IMR-90 (cell line): Measurements from ENCODE around the gene PCAT6. TPM values are rescaled to one million over a fixed set of nuclear protein-coding genes. Genes with fewer than 3 reads are reported as not detected.

Source experiments
- ATAC-seq: fragments of 200-7000 bp; cut with Tn5 transposase; 2 replicates; pipeline ENCODE4 v1.9.1; 2020; ENCODE audit warnings: low read depth, mild to moderate bottlenecking, moderate library complexity
- BruUV-seq: library from RNA; stranded (reverse); fragments of 400-500 nt; replicated peaks from 2 replicates; lab custom pipeline; 2021; lab: Mats Ljungman, UMichigan
- CTCF ChIA-PET: fragments of 300-600 bp; formaldehyde crosslinking; extraction: SDS; loops from one replicate; lab custom pipeline; 2021; ENCODE audit warnings: antibody characterized with exemption; lab: Yijun Ruan, JAX
- POLR2A ChIA-PET: fragments of 300-600 bp; sonication (Branson Sonifier 250); formaldehyde crosslinking; loops from one replicate; lab custom pipeline; 2022; ENCODE audit warnings: antibody characterized with exemption; ENCODE audit not compliant: unreplicated experiment; lab: Charles Lee
- DNase-seq: peaks from one replicate; pipeline ENCODE4 v3.0.0; 2013
- H2AFZ ChIP-seq: replicated peaks from 2 replicates; pipeline ENCODE3; 2013; ENCODE audit warnings: low read length, mild to moderate bottlenecking; ENCODE audit not compliant: poor library complexity
- H2AK5ac ChIP-seq: 2 replicates; pipeline ENCODE4 v1.6.1; 2013; ENCODE audit warnings: low read depth, low read length, inconsistent platforms
- H2AK9ac ChIP-seq: replicated peaks from 2 replicates; pipeline ENCODE3; 2013; ENCODE audit warnings: mild to moderate bottlenecking, low read depth, low read length, moderate library complexity; ENCODE audit not compliant: poor library complexity
- H2BK120ac ChIP-seq: 2 replicates; pipeline ENCODE4 v1.6.1; 2013; ENCODE audit warnings: low read depth, low read length, inconsistent platforms
- H2BK15ac ChIP-seq: 3 replicates; pipeline ENCODE4 v1.6.1; 2013; ENCODE audit warnings: low read depth, low read length, inconsistent platforms
- H2BK20ac ChIP-seq: 2 replicates; pipeline ENCODE4 v1.6.1; 2013; ENCODE audit warnings: low read depth, mild to moderate bottlenecking, inconsistent platforms, low read length, moderate library complexity
- H2BK5ac ChIP-seq: 2 replicates; pipeline ENCODE4 v1.6.1; 2013; ENCODE audit warnings: mild to moderate bottlenecking, low read depth, low read length, inconsistent platforms; ENCODE audit not compliant: poor library complexity, severe bottlenecking
- H3K14ac ChIP-seq: replicated peaks from 2 replicates; pipeline ENCODE4 v1.6.1; 2013; ENCODE audit warnings: low read depth, low read length, inconsistent platforms
- H3K18ac ChIP-seq: 2 replicates; pipeline ENCODE4 v1.6.1; 2013; ENCODE audit warnings: low read depth, low read length, control low read depth
- H3K23ac ChIP-seq: 2 replicates; pipeline ENCODE4 v1.6.1; 2013; ENCODE audit warnings: low read depth, low read length, inconsistent platforms
- H3K27ac ChIP-seq: 2 replicates; pipeline ENCODE4 v1.5.1; 2013; ENCODE audit warnings: mild to moderate bottlenecking, control low read depth, low read length; ENCODE audit not compliant: insufficient read depth
- H3K27me3 ChIP-seq: 2 replicates; pipeline ENCODE4 v1.6.1; 2013; ENCODE audit warnings: low read length; ENCODE audit not compliant: control insufficient read depth, insufficient read depth
- H3K36me3 ChIP-seq: 2 replicates; pipeline ENCODE4 v1.6.1; 2013; ENCODE audit warnings: low read length, mixed read lengths; ENCODE audit not compliant: control insufficient read depth, insufficient read depth
- H3K4ac ChIP-seq: 2 replicates; pipeline ENCODE4 v1.6.1; 2013; ENCODE audit warnings: low read depth, low read length, inconsistent platforms
- H3K4me1 ChIP-seq: 2 replicates; pipeline ENCODE4 v1.6.1; 2013; ENCODE audit warnings: low read length, mixed read lengths; ENCODE audit not compliant: control insufficient read depth, insufficient read depth
- H3K4me2 ChIP-seq: 2 replicates; pipeline ENCODE4 v1.6.1; 2013; ENCODE audit warnings: low read depth, mild to moderate bottlenecking, control low read depth, low read length, moderate library complexity
- H3K4me3 ChIP-seq: 2 replicates; pipeline ENCODE4 v1.5.1; 2013; ENCODE audit warnings: low read depth, mild to moderate bottlenecking, control low read depth, low read length, moderate library complexity; ENCODE audit not compliant: insufficient read depth
- H3K56ac ChIP-seq: 2 replicates; pipeline ENCODE4 v1.6.1; 2013; ENCODE audit warnings: low read length, inconsistent platforms; ENCODE audit not compliant: insufficient read depth; ENCODE audit errors: extremely low read depth
- H3K79me1 ChIP-seq, 2 experiments: 2 replicates each; pipeline ENCODE4 v1.6.1; 2013; ENCODE audit warnings: low read length in 2 of 2, inconsistent platforms in 1 of 2, low read depth in 1 of 2
- H3K9ac ChIP-seq: 2 replicates; pipeline ENCODE4 v1.6.1; 2013; ENCODE audit warnings: low read depth, low read length, control low read depth
- H3K9me1 ChIP-seq: 2 replicates; pipeline ENCODE4 v1.6.1; 2013; ENCODE audit warnings: low read length, inconsistent platforms; ENCODE audit not compliant: insufficient read depth
- H3K9me3 ChIP-seq: 2 replicates; pipeline ENCODE4 v1.6.1; 2013; ENCODE audit warnings: low read length; ENCODE audit not compliant: control insufficient read depth, insufficient read depth
- H4K20me1 ChIP-seq: 2 replicates; pipeline ENCODE4 v1.6.1; 2013; ENCODE audit warnings: low read length, inconsistent platforms; ENCODE audit not compliant: insufficient read depth
- H4K5ac ChIP-seq: 2 replicates; pipeline ENCODE4 v1.6.1; 2013; ENCODE audit warnings: mild to moderate bottlenecking, low read depth, low read length, control low read depth
- H4K8ac ChIP-seq, 2 experiments: 2 replicates each; pipeline ENCODE4 v1.6.1; 2013; ENCODE audit warnings: low read depth in 2 of 2, low read length in 2 of 2, control low read depth in 1 of 2, inconsistent platforms in 1 of 2
- H4K91ac ChIP-seq: 2 replicates; pipeline ENCODE4 v1.6.1; 2013; ENCODE audit warnings: low read depth, low read length, inconsistent platforms; ENCODE audit not compliant: insufficient read depth
- BHLHE40 ChIP-seq: fragments of 150-350 bp; IDR thresholded peaks from 2 replicates; pipeline ENCODE4 v1.6.1; 2016; ENCODE audit warnings: mild to moderate bottlenecking, low read depth, low read length
- CEBPB ChIP-seq: IDR thresholded peaks from 2 replicates; pipeline ENCODE4 v1.6.1; 2012; ENCODE audit warnings: low read depth, low read length, improper control_type of control experiment
- CHD1 ChIP-seq: IDR thresholded peaks from 2 replicates; pipeline ENCODE4 v1.6.1; 2012; ENCODE audit warnings: low read depth, low read length, improper control_type of control experiment
- FOS ChIP-seq: fragments of 150-350 bp; IDR thresholded peaks from 2 replicates; pipeline ENCODE4 v1.6.1; 2016; ENCODE audit warnings: low read depth, low read length
- MAZ ChIP-seq: IDR thresholded peaks from 2 replicates; pipeline ENCODE4 v1.6.1; 2012; ENCODE audit warnings: low read depth, mild to moderate bottlenecking, low read length, improper control_type of control experiment, moderate library complexity, borderline replicate concordance
- MXI1 ChIP-seq: IDR thresholded peaks from 2 replicates; pipeline ENCODE4 v1.6.1; 2012; ENCODE audit warnings: low read depth, mild to moderate bottlenecking, low read length, moderate library complexity, borderline replicate concordance
- NFE2L2 ChIP-seq: fragments of 150-350 bp; IDR thresholded peaks from 2 replicates; pipeline ENCODE4 v1.6.1; 2016; ENCODE audit warnings: low read depth, mild to moderate bottlenecking, low read length
- RCOR1 ChIP-seq: IDR thresholded peaks from 2 replicates; pipeline ENCODE4 v1.6.1; 2012; ENCODE audit warnings: mild to moderate bottlenecking, low read length, improper control_type of control experiment; ENCODE audit not compliant: insufficient replicate concordance
- WGBS, 2 experiments: methylation state at CpG; one replicate each; pipeline versions ENCODE4 v1.1.5 to v1.1.7; 2013; ENCODE audit warnings: missing lambda C conversion rate in 2 of 2; ENCODE audit not compliant: insufficient read length in 1 of 2; ENCODE audit errors: extremely low coverage in 2 of 2; 5-methylcytosine and 5-hydroxymethylcytosine counted together
- dilution Hi-C: fragments of 300-500 bp; cut with HindIII; formaldehyde crosslinking; loops from one replicate; pipeline ENCODE4 v1.14.3; 2018; ENCODE audit warnings: low sequenced_read_pairs; ENCODE audit not compliant: unreplicated experiment
- in situ Hi-C: fragments of 300-500 bp; cut with MboI; formaldehyde crosslinking; loops from 3 replicates; pipeline ENCODE4 v1.14.3; 2019; ENCODE audit warnings: low sequenced_read_pairs, inconsistent platforms, mixed read lengths
- intact Hi-C: fragments of 100-400 bp; cut with micrococcal nuclease; formaldehyde crosslinking; loops from 2 replicates; pipeline ENCODE4 v1.10.0; 2022
- polyA plus RNA-seq, 3 experiments: library from polyadenylated mRNA; depleted of rRNA; stranded (reverse); fragments of >200 nt; gene quantifications; 2 replicates each; pipeline ENCODE4 v1.2.3, GENCODE V29; 2012; ENCODE audit warnings: low replicate concordance in 1 of 3
- total RNA-seq: library from RNA; depleted of rRNA; stranded (reverse); fragments of >200 nt; gene quantifications from 2 replicates; pipeline ENCODE4 v1.2.3, GENCODE V29; 2012

Gene PCAT6
- total and polyA plus RNA-seq, 2 of the 4 experiments (the other 2 are of a cell fraction), result 5.8 TPM; not detected in 1

DNA sequence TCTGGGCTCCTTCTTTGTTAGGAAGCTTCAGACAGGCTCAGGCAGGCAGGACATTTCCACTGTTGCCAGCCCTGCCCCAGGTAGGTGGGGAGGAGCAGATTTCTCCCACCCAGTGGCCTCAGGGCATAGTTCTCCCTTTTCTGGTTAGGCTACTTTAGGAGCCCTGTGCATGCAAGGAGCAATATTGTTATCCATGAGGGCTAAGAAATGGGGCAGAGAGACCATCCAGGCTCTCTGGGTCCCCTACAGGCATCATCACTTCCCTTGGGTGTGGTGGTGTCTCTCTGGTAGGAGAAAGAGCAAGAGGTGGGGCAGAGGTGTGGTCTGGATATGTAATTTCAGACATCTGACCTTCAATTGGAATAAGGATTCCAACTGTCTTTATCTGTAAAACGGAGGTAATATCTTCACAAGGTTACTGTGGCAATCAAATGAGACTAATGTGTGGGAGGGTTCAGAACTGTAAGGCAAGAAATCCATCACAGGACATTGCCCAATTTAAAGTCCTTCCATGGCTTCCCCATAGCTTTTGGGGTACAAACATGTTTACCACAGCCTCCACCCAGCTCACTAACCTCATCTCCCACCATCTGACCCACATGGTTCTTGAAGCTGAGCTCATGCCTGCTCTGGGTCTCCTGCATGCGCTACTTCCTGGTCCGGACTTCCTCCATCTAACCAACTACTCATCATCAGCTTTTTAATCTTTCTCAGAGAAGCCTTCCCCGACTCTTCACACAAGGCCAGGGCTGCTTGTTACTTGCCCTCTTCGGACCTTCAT is 26.1 kb downstream of the PCAT6 start:
- H3K4me3 ChIP-seq, result no peak overlapping the region
- intact Hi-C loops (no loop called here), in situ Hi-C loops (no loop called here), dilution Hi-C loops (no loop called here)
- no peaks in the 10 kb centered on the region for H3K9me1 ChIP-seq
- no peak for TF ChIP-seq CHD1
- TF ChIP-seq MAZ, result no peak
- no peak for TF ChIP-seq FOS
- no peak for TF ChIP-seq MXI1
- no peak for TF ChIP-seq RCOR1
- no peak for TF ChIP-seq BHLHE40
- no peak for TF ChIP-seq CEBPB
- TF ChIP-seq NFE2L2, result no peak
- H3K4me1 ChIP-seq, result no peaks in the 10 kb centered on the region
- H3K4ac ChIP-seq, result no peak overlapping the region
- no peak overlapping the region for H2BK5ac ChIP-seq
- no peak overlapping the region for H3K27ac ChIP-seq
- H3K27me3 ChIP-seq, result peaks cover 45% of the 10 kb centered on the region
- no peak overlapping the region for H2AK9ac ChIP-seq
- no peak overlapping the region for H2AFZ ChIP-seq
- ChIA-PET POLR2A (no interaction called here), CTCF (no interaction called here)
- no peak overlapping the region for H2BK120ac ChIP-seq
- H4K5ac ChIP-seq, result no peak overlapping the region
- no peak overlapping the region for H3K56ac ChIP-seq
- no peak overlapping the region for H3K4me2 ChIP-seq
- no peak overlapping the region for H3K14ac ChIP-seq
- H3K23ac ChIP-seq, result no peak overlapping the region
- no peak overlapping the region for H4K91ac ChIP-seq
- BruUV-seq, result no TSS peak
- H3K9me3 ChIP-seq, result no peaks in the 10 kb centered on the region
- no peak overlapping the region for H2BK15ac ChIP-seq
- no peak for ATAC-seq
- H3K18ac ChIP-seq, result no peak overlapping the region
- no peak overlapping the region for H2AK5ac ChIP-seq
- DNase-seq, result no peak
- no peak overlapping the region for H2BK20ac ChIP-seq
- no peak overlapping the region for H3K9ac ChIP-seq
- H4K8ac ChIP-seq, result no peak overlapping the region
- no CpG with 5 or more reads among the region's 5 CpGs for WGBS, 2 experiments
- no peaks in the 10 kb centered on the region for H3K79me1 ChIP-seq
- H4K20me1 ChIP-seq, result no peaks in the 10 kb centered on the region
- H3K36me3 ChIP-seq, result no peaks in the 10 kb centered on the region
